ENCODE measurements around the gene DOCK9.

The DOCK9 gene

GRCh38 chr13:98807774-98808173 lies 170.1 kb downstream of the DOCK9 start:
- DNase-seq: no peak
- no peaks in the 10 kb centered on the region for H3K79me2 ChIP-seq (ENCODE audit: control insufficient read depth, insufficient read depth, low read length, poor library complexity)
- no CpG with 5 or more reads among the region's 3 CpGs for WGBS (ENCODE audit: extremely low coverage, insufficient coverage, insufficient read length)

DNA sequence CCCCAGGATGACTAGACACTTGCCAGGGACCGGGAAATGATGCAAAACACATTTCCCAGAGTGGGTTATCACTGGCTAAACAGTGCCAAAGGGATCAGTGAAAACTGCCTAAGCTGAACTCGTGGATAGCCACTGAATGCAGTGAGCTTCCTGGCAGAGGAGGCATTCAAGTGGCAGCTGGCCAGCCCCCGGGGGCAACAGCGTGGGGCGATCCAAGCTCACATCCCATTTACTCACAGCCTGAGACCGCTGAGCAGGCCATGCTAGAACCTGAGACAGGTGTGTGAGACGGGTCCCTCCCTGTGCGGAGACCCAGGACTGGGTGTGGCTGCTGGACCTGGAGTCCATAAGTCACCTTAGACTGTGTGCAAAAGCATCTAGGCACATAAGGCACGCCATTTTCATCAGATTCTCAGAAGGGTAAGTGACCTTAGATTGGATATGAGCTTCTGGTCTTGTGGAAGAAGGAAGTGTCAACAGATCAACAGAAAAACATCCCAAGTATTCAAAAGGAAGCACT lies 173.5 kb downstream of the DOCK9 start:
- Histone ChIP-seq H2BK5ac (ENCODE audit: low read depth, low read length, poor library complexity) (no peak overlapping the region), H4K8ac (ENCODE audit: low read depth, low read length) (no peak overlapping the region), H4K12ac (ENCODE audit: low read depth, low read length) (no peak overlapping the region), H3K4me1 (ENCODE audit: control insufficient read depth in 1 of 2, insufficient read depth in 2 of 2, low read length in 2 of 2) (peaks cover 0 to 3% of the 10 kb centered on the region in 2 experiments), H3K79me2 (ENCODE audit: control insufficient read depth, insufficient read depth, low read length, poor library complexity) (no peaks in the 10 kb centered on the region), H3K27me3 (ENCODE audit: insufficient read depth, low read length) (no peaks in the 10 kb centered on the region), H3K9me3 (ENCODE audit: insufficient read depth, low read depth, low read length) (peaks cover 1% of the 10 kb centered on the region), H2AK5ac (ENCODE audit: low read length) (no peak overlapping the region), H4K91ac (ENCODE audit: low read depth, low read length) (no peak overlapping the region), H3K79me1 (ENCODE audit: low read length) (no peaks in the 10 kb centered on the region), H3K36me3 (ENCODE audit: control insufficient read depth in 1 of 2, insufficient read depth in 2 of 2, low read length in 2 of 2) (peaks cover 22 to 30% of the 10 kb centered on the region in 2 experiments), H3K27ac (ENCODE audit: low read depth, low read length) (no peak overlapping the region), H3K4ac (ENCODE audit: low read depth, low read length) (no peak overlapping the region), H3K9ac (ENCODE audit: low read length) (no peak overlapping the region), H3K23ac (ENCODE audit: low read length) (no peak overlapping the region), H2AFZ (ENCODE audit: insufficient read depth, low read length, poor library complexity) (no peak overlapping the region), H3K18ac (ENCODE audit: low read length) (no peak overlapping the region), H3K4me2 (ENCODE audit: low read length) (no peak overlapping the region), H3K14ac (ENCODE audit: low read length) (no peak overlapping the region), H2BK120ac (ENCODE audit: insufficient read depth, low read length, poor library complexity) (no peak overlapping the region), H2BK12ac (ENCODE audit: low read length) (no peak overlapping the region), H3K4me3 (ENCODE audit: low read depth, low read length) (no peak overlapping the region)
- no CpG with 5 or more reads among the region's 9 CpGs for WGBS (ENCODE audit: extremely low coverage, insufficient coverage, insufficient read length)
- peak in 1 of 2 donors; percentile 16 for DNase-seq

More at GRCh38 chr13:98807774-98808173, 170.1 kb downstream of the DOCK9 start:
- no peak overlapping the region for H4K91ac ChIP-seq (ENCODE audit: low read depth, low read length)
- H3K9ac ChIP-seq (ENCODE audit: low read length): no peak overlapping the region
- H2BK120ac ChIP-seq (ENCODE audit: insufficient read depth, low read length, poor library complexity): no peak overlapping the region
- H2BK5ac ChIP-seq (ENCODE audit: low read depth, low read length, poor library complexity): no peak overlapping the region
- no peak overlapping the region for H3K27ac ChIP-seq (ENCODE audit: low read depth, low read length)
- no peak overlapping the region for H2AFZ ChIP-seq (ENCODE audit: insufficient read depth, low read length, poor library complexity)
- H3K36me3 ChIP-seq (ENCODE audit: control insufficient read depth in 1 of 2, insufficient read depth in 2 of 2, low read length in 2 of 2): peaks cover 24 to 29% of the 10 kb centered on the region in 2 experiments
- peaks cover 1% of the 10 kb centered on the region for H3K9me3 ChIP-seq (ENCODE audit: insufficient read depth, low read depth, low read length)
- no peaks in the 10 kb centered on the region for H3K79me1 ChIP-seq (ENCODE audit: low read length)
- H3K4me3 ChIP-seq (ENCODE audit: low read depth, low read length): no peak overlapping the region
- no peak overlapping the region for H3K4ac ChIP-seq (ENCODE audit: low read depth, low read length)
- no peak overlapping the region for H3K18ac ChIP-seq (ENCODE audit: low read length)
- H3K23ac ChIP-seq (ENCODE audit: low read length): no peak overlapping the region
- H4K8ac ChIP-seq (ENCODE audit: low read depth, low read length): no peak overlapping the region
- no peak overlapping the region for H3K4me2 ChIP-seq (ENCODE audit: low read length)
- H3K27me3 ChIP-seq (ENCODE audit: insufficient read depth, low read length): no peaks in the 10 kb centered on the region
- peaks cover 0 to 3% of the 10 kb centered on the region in 2 experiments for H3K4me1 ChIP-seq (ENCODE audit: control insufficient read depth in 1 of 2, insufficient read depth in 2 of 2, low read length in 2 of 2)
- H4K12ac ChIP-seq (ENCODE audit: low read depth, low read length): no peak overlapping the region
- H2BK12ac ChIP-seq (ENCODE audit: low read length): no peak overlapping the region
- H3K14ac ChIP-seq (ENCODE audit: low read length): no peak overlapping the region
- H2AK5ac ChIP-seq (ENCODE audit: low read length): no peak overlapping the region

DNA sequence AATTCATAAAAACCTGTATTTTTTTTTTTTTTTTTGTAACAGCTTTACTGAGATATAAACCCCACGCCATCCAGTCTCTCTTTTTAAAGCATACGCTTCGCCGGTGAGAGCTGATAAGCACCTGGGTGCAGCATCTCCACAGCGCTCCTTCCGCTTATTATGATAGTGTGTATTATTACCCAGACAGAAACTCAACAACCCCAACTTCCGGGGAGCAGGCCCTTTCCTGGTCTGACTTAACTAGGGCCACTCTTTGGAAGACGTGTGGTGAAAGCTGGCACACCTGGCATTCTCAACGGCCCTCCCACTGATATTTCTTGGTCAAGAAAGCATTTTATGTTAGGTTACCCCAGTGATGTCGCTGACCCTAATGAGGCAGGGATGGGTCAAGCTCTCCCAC lies 173.9 kb downstream of the DOCK9 start:
- Histone ChIP-seq H2BK12ac (ENCODE audit: low read length) (no peak overlapping the region), H3K9me3 (ENCODE audit: insufficient read depth, low read depth, low read length) (peaks cover 1% of the 10 kb centered on the region), H4K12ac (ENCODE audit: low read depth, low read length) (no peak overlapping the region), H4K8ac (ENCODE audit: low read depth, low read length) (no peak overlapping the region), H2AFZ (ENCODE audit: insufficient read depth, low read length, poor library complexity) (no peak overlapping the region), H3K27ac (ENCODE audit: low read depth, low read length) (no peak overlapping the region), H3K4ac (ENCODE audit: low read depth, low read length) (no peak overlapping the region), H3K27me3 (ENCODE audit: insufficient read depth, low read length) (no peaks in the 10 kb centered on the region), H3K23ac (ENCODE audit: low read length) (no peak overlapping the region), H2BK120ac (ENCODE audit: insufficient read depth, low read length, poor library complexity) (no peak overlapping the region), H3K14ac (ENCODE audit: low read length) (no peak overlapping the region), H3K79me1 (ENCODE audit: low read length) (no peaks in the 10 kb centered on the region), H2AK5ac (ENCODE audit: low read length) (no peak overlapping the region), H3K4me2 (ENCODE audit: low read length) (no peak overlapping the region), H3K9ac (ENCODE audit: low read length) (no peak overlapping the region), H3K79me2 (ENCODE audit: control insufficient read depth, insufficient read depth, low read length, poor library complexity) (no peaks in the 10 kb centered on the region), H4K91ac (ENCODE audit: low read depth, low read length) (no peak overlapping the region), H3K18ac (ENCODE audit: low read length) (no peak overlapping the region), H3K36me3 (ENCODE audit: control insufficient read depth in 1 of 2, insufficient read depth in 2 of 2, low read length in 2 of 2) (peaks cover 20 to 28% of the 10 kb centered on the region in 2 experiments), H3K4me1 (ENCODE audit: control insufficient read depth in 1 of 2, insufficient read depth in 2 of 2, low read length in 2 of 2) (peaks cover 0 to 3% of the 10 kb centered on the region in 2 experiments), H3K4me3 (ENCODE audit: low read depth, low read length) (no peak overlapping the region), H2BK5ac (ENCODE audit: low read depth, low read length, poor library complexity) (no peak overlapping the region)
- no peak for DNase-seq
- no CpG with 5 or more reads among the region's 10 CpGs for WGBS (ENCODE audit: extremely low coverage, insufficient coverage, insufficient read length)

DNA sequence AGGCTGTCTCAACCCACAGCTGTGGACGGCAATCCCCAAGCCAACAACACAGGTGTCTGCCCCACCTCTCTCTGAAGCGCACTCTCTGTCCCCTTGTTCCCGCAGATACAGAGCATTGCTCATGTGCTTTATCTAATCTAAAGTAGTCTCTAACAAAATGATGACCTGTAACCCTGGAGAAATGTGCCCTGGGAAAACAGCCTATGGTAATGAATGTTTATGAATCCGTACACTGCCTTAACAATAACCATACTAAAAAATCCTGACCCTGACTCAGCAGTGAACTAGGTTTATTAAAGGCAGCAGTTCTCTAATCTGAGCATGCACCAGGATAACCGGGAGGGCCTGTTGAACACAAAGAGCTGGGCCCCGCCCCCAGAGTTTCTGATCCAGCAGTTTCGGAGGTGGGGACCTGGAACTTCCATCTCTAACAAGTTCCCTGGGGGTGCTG lies 174.7 kb downstream of the DOCK9 start:
- Histone ChIP-seq H3K9ac (ENCODE audit: low read length) (no peak overlapping the region), H3K4me3 (ENCODE audit: low read depth, low read length) (no peak overlapping the region), H3K79me2 (ENCODE audit: control insufficient read depth, insufficient read depth, low read length, poor library complexity) (no peaks in the 10 kb centered on the region), H2BK5ac (ENCODE audit: low read depth, low read length, poor library complexity) (no peak overlapping the region), H3K9me3 (ENCODE audit: insufficient read depth, low read depth, low read length) (peaks cover 1% of the 10 kb centered on the region), H3K27me3 (ENCODE audit: insufficient read depth, low read length) (no peaks in the 10 kb centered on the region), H3K27ac (ENCODE audit: low read depth, low read length) (no peak overlapping the region), H4K12ac (ENCODE audit: low read depth, low read length) (no peak overlapping the region), H4K91ac (ENCODE audit: low read depth, low read length) (no peak overlapping the region), H3K4me1 (ENCODE audit: control insufficient read depth in 1 of 2, insufficient read depth in 2 of 2, low read length in 2 of 2) (peaks cover 0 to 3% of the 10 kb centered on the region in 2 experiments), H3K14ac (ENCODE audit: low read length) (no peak overlapping the region), H3K36me3 (ENCODE audit: control insufficient read depth in 1 of 2, insufficient read depth in 2 of 2, low read length in 2 of 2) (peaks cover 20 to 30% of the 10 kb centered on the region in 2 experiments), H3K18ac (ENCODE audit: low read length) (no peak overlapping the region), H2AFZ (ENCODE audit: insufficient read depth, low read length, poor library complexity) (no peak overlapping the region), H2AK5ac (ENCODE audit: low read length) (no peak overlapping the region), H2BK120ac (ENCODE audit: insufficient read depth, low read length, poor library complexity) (no peak overlapping the region), H3K4me2 (ENCODE audit: low read length) (no peak overlapping the region), H3K79me1 (ENCODE audit: low read length) (no peaks in the 10 kb centered on the region), H3K23ac (ENCODE audit: low read length) (no peak overlapping the region), H4K8ac (ENCODE audit: low read depth, low read length) (no peak overlapping the region), H3K4ac (ENCODE audit: low read depth, low read length) (no peak overlapping the region), H2BK12ac (ENCODE audit: low read length) (no peak overlapping the region)
- DNase-seq: peak; percentile 27 to 65
- WGBS (ENCODE audit: extremely low coverage, insufficient coverage, insufficient read length): no CpG with 5 or more reads among the region's 7 CpGs

Data from trophoblast cell (in vitro differentiated cells and primary cell).